DMS53 (cell line): ENCODE data around the gene LRRN4CL.

ENCODE experiments used
- DNase-seq: peaks from one replicate; lab custom pipeline; 2025; lab: John Stamatoyannopoulos, UW

LRRN4CL gene

DNA sequence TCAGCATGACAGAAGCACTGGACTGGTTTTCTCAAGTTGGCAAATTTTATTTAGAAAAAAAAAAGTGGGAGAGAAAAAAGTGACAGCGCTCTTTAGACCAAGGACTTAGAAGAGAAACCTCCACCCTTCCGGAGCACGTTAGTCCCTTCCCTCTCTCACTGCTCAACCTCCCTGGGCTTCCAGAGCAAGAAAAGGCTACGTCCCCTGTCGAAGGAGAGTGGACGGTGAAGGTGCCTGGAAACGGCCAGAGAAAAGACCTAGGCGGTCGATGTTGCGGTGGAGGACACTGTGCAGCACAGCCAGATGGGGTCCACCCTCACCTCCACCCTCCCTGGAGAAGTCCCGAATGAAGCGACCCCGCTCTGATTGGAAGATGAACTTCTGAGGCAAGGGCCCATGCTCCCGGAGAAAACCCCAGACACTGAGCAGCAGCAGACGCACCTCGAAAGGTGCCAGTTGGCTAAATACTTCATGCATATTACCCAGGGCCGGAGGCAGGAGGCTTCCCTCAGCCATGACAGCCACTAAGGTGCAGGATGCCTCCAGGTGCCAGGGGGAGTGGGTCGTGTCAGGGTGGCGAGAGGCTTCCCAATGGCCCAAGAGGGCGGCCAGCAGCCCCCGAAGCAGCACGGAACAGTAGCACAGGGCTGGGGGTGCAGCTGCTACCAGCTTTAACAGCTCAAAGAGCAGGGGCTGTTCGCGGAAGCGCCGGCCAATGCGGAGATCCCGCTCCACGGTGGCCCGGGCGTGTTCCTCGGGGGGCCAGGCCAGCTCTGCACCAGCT is 42.3 kb downstream of the LRRN4CL start:
- DNase-seq: no peak

DNA sequence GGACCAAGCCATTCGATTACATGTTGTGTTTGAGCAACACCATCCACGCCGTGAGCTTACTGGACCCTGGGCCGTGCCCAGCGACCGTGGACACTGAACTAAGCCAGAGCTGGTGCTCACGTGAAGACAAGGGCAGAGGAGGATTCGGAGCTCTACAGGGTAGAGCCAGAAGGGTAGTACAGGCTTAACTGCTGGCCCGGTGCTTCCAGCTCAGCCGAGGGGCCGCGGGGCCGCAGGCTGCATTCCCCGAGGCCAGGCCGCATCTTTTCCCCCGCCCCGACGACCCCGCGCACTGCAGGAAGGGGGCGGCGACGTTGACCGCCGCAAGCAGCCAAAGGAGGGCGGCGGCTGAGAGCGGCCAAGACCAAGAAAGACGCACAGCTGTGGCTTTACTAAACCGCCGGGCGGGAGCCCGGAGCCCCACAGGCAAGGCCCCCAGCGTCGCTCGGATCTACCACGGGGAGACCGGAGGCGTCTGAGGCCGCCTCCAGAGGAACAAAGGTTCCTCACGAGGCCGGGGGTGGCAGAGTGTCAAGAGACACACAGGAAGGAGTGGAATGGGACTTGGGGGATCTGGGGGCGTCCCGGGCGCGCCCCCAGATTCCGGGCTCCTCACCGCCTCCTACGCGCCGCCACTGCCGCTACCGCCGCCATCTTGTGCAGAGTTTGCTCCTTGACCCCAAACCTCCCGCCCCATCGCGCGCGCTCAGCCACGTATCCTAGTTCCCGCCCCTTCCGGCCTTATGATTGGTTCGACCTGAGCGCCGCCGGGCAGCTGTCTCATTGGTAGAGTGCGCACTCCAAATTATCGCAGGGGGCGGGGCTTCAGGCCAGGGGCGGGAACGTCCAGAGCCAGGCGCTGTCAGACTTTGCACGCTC is 43.1 kb downstream of the LRRN4CL start, which contains the start of gene GANAB:
Gene GANAB (minus strand): TSS at position 668 of the 879 bp plus-strand sequence. CDS start 14 bp downstream, at position 654.
- DNase-seq: peak; percentile 99

DNA sequence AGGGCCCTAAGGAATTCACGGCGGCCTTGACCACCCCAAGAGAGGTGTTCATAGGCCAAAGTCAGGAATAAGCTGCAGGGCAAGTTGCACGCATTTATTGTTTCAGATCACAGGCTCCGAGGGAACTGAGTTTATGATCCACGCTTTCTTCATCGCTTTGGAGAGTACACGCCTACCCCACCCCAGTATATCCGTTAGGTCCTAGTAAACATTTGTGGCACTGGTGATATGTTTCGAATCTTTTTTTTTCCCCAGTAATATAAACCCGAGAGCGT is 43.7 kb downstream of the LRRN4CL start:
- no peak for DNase-seq

GRCh38 chr11:62644220-62644619 is 45.1 kb downstream of the LRRN4CL start:
- no peak for DNase-seq
